HepG2 (cell line): ENCODE measurements around the gene SMG5. TPM values are rescaled to one million over a fixed set of nuclear protein-coding genes. Genes with fewer than 3 reads are reported as not detected.

Experiments
- AFF4 ChIP-seq: sonication (generic); formaldehyde crosslinking; IDR thresholded peaks from 2 replicates; pipeline ENCODE4 v1.4.0; 2020; ENCODE audit warnings: missing genetic modification reagents
- AKNA ChIP-seq: sonication (generic); formaldehyde crosslinking; IDR thresholded peaks from 2 replicates; pipeline ENCODE4 v1.4.0; 2020; ENCODE audit warnings: missing genetic modification reagents, borderline replicate concordance
- E2F5 ChIP-seq: sonication (generic); formaldehyde crosslinking; conservative IDR thresholded peaks from 2 replicates; pipeline ENCODE4 v1.4.0; 2020; ENCODE audit warnings: missing genetic modification reagents
- JARID2 ChIP-seq: sonication (generic); formaldehyde crosslinking; IDR thresholded peaks from 2 replicates; pipeline ENCODE4 v1.8.1; 2023; ENCODE audit warnings: missing genetic modification reagents, inconsistent platforms; ENCODE audit not compliant: insufficient replicate concordance
- KDM2A ChIP-seq: sonication (generic); formaldehyde crosslinking; IDR thresholded peaks from 2 replicates; pipeline ENCODE4 v1.4.0; 2020; ENCODE audit warnings: low read depth, missing genetic modification reagents, borderline replicate concordance
- MBD4 ChIP-seq: IDR thresholded peaks from 2 replicates; pipeline ENCODE4 v1.6.1; 2012; ENCODE audit warnings: low read length, inconsistent platforms, borderline replicate concordance
- SRSF1 ChIP-seq: fragments of 200-400 bp; formaldehyde crosslinking; optimal IDR thresholded peaks from 2 replicates; pipeline ENCODE3; 2017; ENCODE audit warnings: mild to moderate bottlenecking, low read depth, low read length, moderate library complexity
- ZBTB1 ChIP-seq: sonication (generic); formaldehyde crosslinking; IDR thresholded peaks from 2 replicates; pipeline ENCODE4 v1.4.0; 2020; ENCODE audit warnings: missing genetic modification reagents, borderline replicate concordance
- ZFP41 ChIP-seq: sonication (generic); formaldehyde crosslinking; IDR thresholded peaks from 2 replicates; pipeline ENCODE4 v1.4.0; 2020; ENCODE audit warnings: mild to moderate bottlenecking, missing genetic modification reagents, borderline replicate concordance
- ZFY ChIP-seq: sonication (generic); formaldehyde crosslinking; IDR thresholded peaks from 2 replicates; pipeline ENCODE4 v1.4.0; 2020; ENCODE audit warnings: missing genetic modification reagents
- ZFYVE20 ChIP-seq: sonication (generic); formaldehyde crosslinking; IDR thresholded peaks from 2 replicates; pipeline ENCODE4 v1.8.0; 2023; ENCODE audit warnings: low read depth, mild to moderate bottlenecking, moderate library complexity, missing genetic modification reagents, borderline replicate concordance
- ZNF282 ChIP-seq: fragments of 450-650 bp; IDR thresholded peaks from 2 replicates; pipeline ENCODE4 v1.6.1; 2018; ENCODE audit not compliant: partially characterized antibody
- ZNF33A ChIP-seq: sonication (generic); formaldehyde crosslinking; IDR thresholded peaks from 2 replicates; pipeline ENCODE4 v1.5.1; 2020; ENCODE audit warnings: missing genetic modification reagents, mild to moderate bottlenecking, moderate library complexity, borderline replicate concordance
- ZNF343 ChIP-seq: sonication (generic); formaldehyde crosslinking; IDR thresholded peaks from 2 replicates; pipeline ENCODE4 v1.4.0; 2020; ENCODE audit warnings: mild to moderate bottlenecking, missing genetic modification reagents
- ZNF432 ChIP-seq: sonication (generic); formaldehyde crosslinking; IDR thresholded peaks from 2 replicates; pipeline ENCODE4 v1.5.0; 2020; ENCODE audit warnings: missing genetic modification reagents, mild to moderate bottlenecking, borderline replicate concordance
- ZNF720 ChIP-seq: sonication (generic); formaldehyde crosslinking; IDR thresholded peaks from 2 replicates; pipeline ENCODE4 v1.4.0; 2020; ENCODE audit warnings: missing genetic modification reagents
- ZNF75D ChIP-seq: sonication (generic); formaldehyde crosslinking; IDR thresholded peaks from 2 replicates; pipeline ENCODE4 v1.8.1; 2023; ENCODE audit warnings: missing genetic modification reagents, mild to moderate bottlenecking, borderline replicate concordance
- ZNF770 ChIP-seq: sonication (generic); formaldehyde crosslinking; IDR thresholded peaks from 2 replicates; pipeline ENCODE4 v1.5.0; 2020; ENCODE audit warnings: mild to moderate bottlenecking, missing genetic modification reagents
- polyA plus RNA-seq, 8 experiments: library from polyadenylated mRNA; depleted of rRNA in 3 of 8; stranded (reverse) in 7 of 8; unstranded in 1 of 8; fragments of >200 nt; fragmentation: Illumina TruSeq in 4 of 8; extraction: Trizol in 4 of 8; gene quantifications; 2 replicates each; pipeline versions ENCODE4 v1.2.1 to v1.2.3, GENCODE V29; 2011 to 2016; ENCODE audit warnings: low read depth in 4 of 8, missing spikeins in 1 of 8, mixed read lengths in 1 of 8; ENCODE audit not compliant: insufficient read depth in 1 of 8
- total RNA-seq, 5 experiments: library from RNA; depleted of rRNA; stranded (reverse); fragments of >200 nt; fragmentation: Illumina TruSeq; extraction: Trizol; gene quantifications; 2 replicates each; pipeline ENCODE4 v1.2.3, GENCODE V29; 2016; ENCODE audit warnings: low read depth in 1 of 5

Gene SMG5
- total and polyA plus RNA-seq, 2 of the 13 experiments (the other 11 are each of a cell fraction or from before 2014, with no cell fraction given), result 50.5 to 84.0 TPM

GRCh38 chr1:156295391-156295947, 12.8 kb upstream of the SMG5 start, which contains the start of gene GLMP (continued):
- TF ChIP-seq AFF4 (CRISPR knock-in tag) (no peak), ZFY (CRISPR knock-in tag) (peak; percentile 31; the same call in 1 of the 2 replicates), KDM2A (CRISPR knock-in tag) (peak; percentile 82; the same call in 1 of the 2 replicates), ZBTB1 (CRISPR knock-in tag) (no peak), AKNA (CRISPR knock-in tag) (no peak), ZNF770 (CRISPR knock-in tag) (peak; percentile 13; the same call in 1 of the 2 replicates), ZFYVE20 (CRISPR knock-in tag) (no peak), ZNF343 (CRISPR knock-in tag) (no peak), ZFP41 (no peak), ZNF75D (CRISPR knock-in tag) (no peak), SRSF1 (peak; percentile 43), ZNF720 (CRISPR knock-in tag) (no peak), MBD4 (no peak), ZNF282 (no peak), JARID2 (CRISPR knock-in tag) (no peak), ZNF432 (CRISPR knock-in tag) (no peak), E2F5 (no peak), ZNF33A (CRISPR knock-in tag) (no peak)
